Anterior cingulate cortex (tissue), 58 donors: ENCODE results near the gene SERPINA4.

Experiments
- DNase-seq, 58 donors: peaks; one replicate each; lab custom pipeline; 2025; lab: John Stamatoyannopoulos, UW

SERPINA4 gene

GRCh38 chr14:94612174-94612573 is 50.9 kb downstream of the SERPINA4 start, which contains the start of gene SERPINA3:
Gene SERPINA3, plus strand, starts transcription at chr14:94612391. Its CDS starts 2,051 bp downstream, at chr14:94614442.
- DNase-seq = peak in 1 of 58 donors; percentile 22

- DNase-seq = no peak
These were observed 51.6 kb downstream of the SERPINA4 start for GRCh38 chr14:94612580-94613554.

GRCh38 chr14:94613720-94614644 is 52.7 kb downstream of the SERPINA4 start:
- no peak for DNase-seq

- DNase-seq = no peak
These were observed 53.6 kb downstream of the SERPINA4 start for GRCh38 chr14:94614802-94615201.

GRCh38 chr14:94615254-94615653 is 54.0 kb downstream of the SERPINA4 start:
- no peak for DNase-seq

- no peak for DNase-seq
These were observed 54.8 kb downstream of the SERPINA4 start for GRCh38 chr14:94615823-94616570.

- no peak for DNase-seq
These were observed 56.2 kb downstream of the SERPINA4 start for GRCh38 chr14:94617366-94617941.

GRCh38 chr14:94617988-94618822 is 57.0 kb downstream of the SERPINA4 start:
- no peak for DNase-seq

- DNase-seq = no peak
These were observed 58.1 kb downstream of the SERPINA4 start for GRCh38 chr14:94619297-94619696.
